GM20000 (cell line): ENCODE data around the gene BACH2.
"Not testable (repeated sequence)": the region's sequence is repeated elsewhere in the genome, so short reads cannot be mapped to it uniquely, and the experiment has no call there.

Source experiments
- DNase-seq: peaks from one replicate; pipeline ENCODE4 v3.0.0; 2012; ENCODE audit warnings: low spot score
- TF ChIP-seq, protein P1 (sequence below): IDR thresholded peaks from 2 replicates; pipeline ENCODE4 v1.5.1; 2012; ENCODE audit warnings: mild to moderate bottlenecking, control low read depth; ENCODE audit errors: extremely low read depth, missing control alignments

Gene BACH2

GRCh38 chr6:89894169-89894568 is 402.5 kb downstream of the BACH2 start, which contains the start of gene GJA10:
TSS of gene GJA10 (plus strand) at chr6:89894469. CDS start at chr6:89894469, 0 bp downstream.
- TF ChIP-seq, protein P1, sequence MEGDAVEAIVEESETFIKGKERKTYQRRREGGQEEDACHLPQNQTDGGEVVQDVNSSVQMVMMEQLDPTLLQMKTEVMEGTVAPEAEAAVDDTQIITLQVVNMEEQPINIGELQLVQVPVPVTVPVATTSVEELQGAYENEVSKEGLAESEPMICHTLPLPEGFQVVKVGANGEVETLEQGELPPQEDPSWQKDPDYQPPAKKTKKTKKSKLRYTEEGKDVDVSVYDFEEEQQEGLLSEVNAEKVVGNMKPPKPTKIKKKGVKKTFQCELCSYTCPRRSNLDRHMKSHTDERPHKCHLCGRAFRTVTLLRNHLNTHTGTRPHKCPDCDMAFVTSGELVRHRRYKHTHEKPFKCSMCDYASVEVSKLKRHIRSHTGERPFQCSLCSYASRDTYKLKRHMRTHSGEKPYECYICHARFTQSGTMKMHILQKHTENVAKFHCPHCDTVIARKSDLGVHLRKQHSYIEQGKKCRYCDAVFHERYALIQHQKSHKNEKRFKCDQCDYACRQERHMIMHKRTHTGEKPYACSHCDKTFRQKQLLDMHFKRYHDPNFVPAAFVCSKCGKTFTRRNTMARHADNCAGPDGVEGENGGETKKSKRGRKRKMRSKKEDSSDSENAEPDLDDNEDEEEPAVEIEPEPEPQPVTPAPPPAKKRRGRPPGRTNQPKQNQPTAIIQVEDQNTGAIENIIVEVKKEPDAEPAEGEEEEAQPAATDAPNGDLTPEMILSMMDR: no peak
- no peak for DNase-seq

DNA sequence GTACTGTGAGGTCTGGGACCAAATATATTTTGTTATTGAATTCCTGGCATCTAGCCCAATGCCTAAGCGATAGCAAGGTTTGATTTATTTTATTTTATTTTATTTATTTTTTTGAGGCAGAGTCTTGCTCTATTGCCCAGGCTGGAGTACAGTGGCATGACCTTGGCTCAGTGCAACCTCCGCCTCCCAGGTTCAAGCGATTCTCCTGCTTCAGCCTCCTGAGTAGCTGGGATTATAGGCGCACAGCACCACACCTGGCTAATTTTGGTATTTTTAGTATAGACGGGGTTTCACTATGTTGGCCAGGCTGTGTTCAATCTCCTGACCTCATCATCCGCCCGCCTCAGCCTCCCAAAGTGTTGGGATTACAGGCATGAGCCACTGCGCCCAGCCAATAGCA is 404.1 kb downstream of the BACH2 start:
- not testable (repeated sequence) for DNase-seq

DNA sequence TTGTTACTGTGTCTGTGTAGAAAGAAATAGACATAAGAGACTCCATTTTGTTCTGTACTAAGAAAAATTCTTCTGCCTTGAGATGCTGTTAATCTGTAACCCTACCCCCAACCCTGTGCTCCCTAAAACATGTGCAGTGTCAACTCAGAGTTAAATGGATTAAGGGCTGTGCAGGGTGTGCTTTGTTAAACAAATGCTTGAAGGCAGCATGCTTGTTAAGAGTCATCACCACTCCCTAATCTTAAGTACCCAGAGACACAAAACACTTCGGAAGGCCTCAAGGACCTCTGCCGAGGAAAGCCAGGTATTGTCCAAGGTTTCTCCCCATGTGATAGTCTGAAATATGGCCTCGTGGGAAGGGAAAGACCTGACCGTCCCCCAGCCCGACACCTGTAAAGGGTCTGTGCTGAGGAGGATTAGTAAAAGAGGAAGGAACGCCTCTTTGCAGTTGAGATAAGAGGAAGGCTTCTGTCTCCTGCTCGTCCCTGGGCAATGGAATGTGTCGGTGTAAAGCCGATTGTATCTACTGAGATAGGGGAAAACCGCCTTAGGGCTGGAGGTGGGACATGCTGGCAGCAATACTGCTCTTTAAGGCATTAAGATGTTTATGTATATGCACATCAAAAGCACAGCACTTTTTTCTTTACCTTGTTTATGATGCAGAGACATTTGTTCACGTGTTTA is 405.7 kb downstream of the BACH2 start:
- not testable (repeated sequence) for DNase-seq

DNA sequence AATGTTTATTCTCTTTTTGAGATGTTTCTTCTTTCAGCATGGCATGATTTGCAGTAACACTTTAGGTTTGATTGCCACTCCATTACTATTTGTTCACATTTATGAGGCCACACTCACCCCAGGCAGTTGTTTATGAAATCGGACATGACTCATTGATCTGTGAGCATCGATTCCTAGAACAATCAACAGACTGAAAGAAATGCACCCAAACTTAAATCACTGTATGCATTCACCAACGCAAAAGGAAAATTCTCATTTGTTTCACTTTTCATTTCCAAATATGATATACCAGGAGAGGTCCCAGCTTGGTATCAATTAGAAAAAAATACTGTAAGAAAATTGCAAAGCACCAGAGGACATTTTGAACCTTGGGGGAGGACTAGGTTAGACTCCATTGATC is 407.8 kb downstream of the BACH2 start:
- no peak for DNase-seq
- TF ChIP-seq, protein P1: no peak

- DNase-seq: no peak
- TF ChIP-seq, protein P1: no peak
Measured at GRCh38 chr6:89888138-89888514, 408.5 kb downstream of the BACH2 start.

- TF ChIP-seq, protein P1: no peak
- no peak for DNase-seq
Measured at GRCh38 chr6:89887452-89888137, 409.0 kb downstream of the BACH2 start.

- no peak for DNase-seq
- TF ChIP-seq, protein P1: no peak
Measured at GRCh38 chr6:89886378-89887120, 410.1 kb downstream of the BACH2 start.
